ENCODE measurements around the gene KBTBD4. TPM values are rescaled to one million over a fixed set of nuclear protein-coding genes. Genes with fewer than 3 reads are reported as not detected.
"Not testable (repeated sequence)": the region's sequence is repeated elsewhere in the genome, so short reads cannot be mapped to it uniquely, and the experiment has no call there.

Gene KBTBD4
- total and polyA plus RNA-seq, 11 donors, result 5.0 to 23.7 (median 15.0) TPM

- H3K9me3 ChIP-seq, result no peaks in the 10 kb centered on the region
- TF ChIP-seq, protein P1, sequence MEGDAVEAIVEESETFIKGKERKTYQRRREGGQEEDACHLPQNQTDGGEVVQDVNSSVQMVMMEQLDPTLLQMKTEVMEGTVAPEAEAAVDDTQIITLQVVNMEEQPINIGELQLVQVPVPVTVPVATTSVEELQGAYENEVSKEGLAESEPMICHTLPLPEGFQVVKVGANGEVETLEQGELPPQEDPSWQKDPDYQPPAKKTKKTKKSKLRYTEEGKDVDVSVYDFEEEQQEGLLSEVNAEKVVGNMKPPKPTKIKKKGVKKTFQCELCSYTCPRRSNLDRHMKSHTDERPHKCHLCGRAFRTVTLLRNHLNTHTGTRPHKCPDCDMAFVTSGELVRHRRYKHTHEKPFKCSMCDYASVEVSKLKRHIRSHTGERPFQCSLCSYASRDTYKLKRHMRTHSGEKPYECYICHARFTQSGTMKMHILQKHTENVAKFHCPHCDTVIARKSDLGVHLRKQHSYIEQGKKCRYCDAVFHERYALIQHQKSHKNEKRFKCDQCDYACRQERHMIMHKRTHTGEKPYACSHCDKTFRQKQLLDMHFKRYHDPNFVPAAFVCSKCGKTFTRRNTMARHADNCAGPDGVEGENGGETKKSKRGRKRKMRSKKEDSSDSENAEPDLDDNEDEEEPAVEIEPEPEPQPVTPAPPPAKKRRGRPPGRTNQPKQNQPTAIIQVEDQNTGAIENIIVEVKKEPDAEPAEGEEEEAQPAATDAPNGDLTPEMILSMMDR (IDR thresholded peaks at IDR 0.05), result peak in 7 of 12 donors; percentile 14 to 37 (median 22)
- no peak for TF ChIP-seq POLR2A (IDR thresholded peaks at IDR 0.05)
- ATAC-seq (no peak), DNase-seq (no peak)
- H3K4me3 ChIP-seq, result peak overlapping the region in 6 of 12 donors; percentile 84 to 98 (median 92)
- peak overlapping the region in 6 of 12 donors; percentile 5 to 95 (median 86) for H3K27ac ChIP-seq
- peaks cover 6 to 63% (median 29%) of the 10 kb centered on the region in 12 donors for H3K4me1 ChIP-seq
- intact Hi-C loops (cut with DNase I), result loop anchor here in 6 of 10 donors (5.0 to 10.0 kb wide), 7 partner anchors 34 to 84 kb away; no protein-coding TSS in a partner anchor
- H3K36me3 ChIP-seq, result peaks cover 0 to 9% (median 0%) of the 10 kb centered on the region in 9 donors
- no peaks in the 10 kb centered on the region for H3K27me3 ChIP-seq
Measured at GRCh38 chr11:47551086-47551485, 27.7 kb downstream of the KBTBD4 start.

- WGBS, 4 donors, result 80 to 89% (median 86%) methylated on average over 10 of the region's 10 CpGs
- intact Hi-C loops (cut with DNase I), result loop anchor here in 6 of 10 donors (5.0 to 10.0 kb wide), 7 partner anchors 33 to 83 kb away; no protein-coding TSS in a partner anchor
- Histone ChIP-seq H3K4me1 (peaks cover 6 to 63% (median 29%) of the 10 kb centered on the region in 12 donors), H3K27ac (peak overlapping the region in 5 of 12 donors; percentile 5 to 95 (median 86)), H3K27me3 (no peaks in the 10 kb centered on the region), H3K36me3 (peaks cover 0 to 9% (median 0%) of the 10 kb centered on the region in 9 donors), H3K4me3 (peak overlapping the region in 1 of 12 donors; percentile 86), H3K9me3 (no peaks in the 10 kb centered on the region)
- TF ChIP-seq, protein P1 (IDR thresholded peaks at IDR 0.05), result no peak
- TF ChIP-seq POLR2A (IDR thresholded peaks at IDR 0.05), result no peak
- ATAC-seq (no peak), DNase-seq (no peak)
Measured at GRCh38 chr11:47550288-47551047, 28.3 kb downstream of the KBTBD4 start.

DNA sequence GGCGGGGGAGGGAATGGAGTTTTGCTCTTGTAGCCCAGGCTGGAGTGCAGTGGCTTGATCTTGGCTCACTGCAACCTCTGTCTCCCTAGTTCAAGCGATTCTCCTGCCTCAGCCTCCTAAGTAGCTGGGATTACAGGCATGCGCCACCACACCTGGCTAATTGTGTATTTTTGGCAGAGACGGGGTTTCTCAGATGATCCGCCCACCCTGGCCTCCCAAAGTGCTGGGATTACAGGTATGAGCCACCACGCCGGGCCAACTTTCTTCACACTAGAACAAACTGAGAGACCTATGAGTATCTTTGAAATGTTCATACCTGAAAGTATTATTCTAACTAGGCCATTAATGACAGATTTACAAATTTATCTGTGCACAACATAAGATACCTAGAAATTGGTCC, 32.5 kb downstream of the KBTBD4 start:
- not testable (repeated sequence) for DNase-seq, H3K27me3 ChIP-seq, H3K4me3 ChIP-seq, H3K27ac ChIP-seq, H3K36me3 ChIP-seq, ATAC-seq, H3K9me3 ChIP-seq
- intact Hi-C loops (cut with DNase I), result loop anchor here in 2 of 10 donors (10.0 kb wide), 2 partner anchors 51 to 61 kb away; no protein-coding TSS in a partner anchor
- WGBS, 4 donors, result 89 to 97% (median 93%) methylated on average over 7 of the region's 7 CpGs
- H3K4me1 ChIP-seq, result peaks cover under 1 to 66% (median 28%) of the 10 kb centered on the region in 12 donors

DNA sequence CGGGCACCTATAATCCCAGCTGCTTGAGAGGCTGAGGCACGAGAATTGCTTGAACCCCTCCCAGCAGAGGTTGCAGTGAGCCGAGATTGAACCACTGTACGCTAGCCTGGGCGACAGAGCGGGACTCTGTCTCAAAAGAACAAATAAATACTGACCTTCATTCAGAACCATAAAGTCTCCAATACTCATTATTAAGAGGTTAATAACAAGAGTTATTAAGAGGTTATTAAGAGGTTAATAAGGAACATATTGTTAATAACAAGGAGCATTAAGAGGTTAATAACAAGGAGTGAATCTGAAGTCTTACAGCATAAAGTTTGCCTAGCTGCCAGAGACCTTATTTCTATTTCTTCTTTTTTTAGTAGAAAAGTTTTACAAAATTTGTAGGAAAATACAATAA, 33.5 kb downstream of the KBTBD4 start:
- WGBS, 4 donors, result 96 to 99% (median 97%) methylated on average over 6 of the region's 6 CpGs
- DNase-seq, result no peak
- Histone ChIP-seq H3K4me1 (peaks cover 0 to 66% (median 24%) of the 10 kb centered on the region in 12 donors), H3K4me3 (no peak overlapping the region), H3K27me3 (no peaks in the 10 kb centered on the region), H3K9me3 (no peaks in the 10 kb centered on the region), H3K27ac (no peak overlapping the region), H3K36me3 (peaks cover 0 to 6% (median 0%) of the 10 kb centered on the region in 9 donors)
- intact Hi-C loops (cut with DNase I), result loop anchor here in 2 of 10 donors (10.0 kb wide), 2 partner anchors 50 to 60 kb away; no protein-coding TSS in a partner anchor
- ATAC-seq, result no peak
- TF ChIP-seq, protein P1 (IDR thresholded peaks at IDR 0.05), result no peak
- TF ChIP-seq POLR2A (IDR thresholded peaks at IDR 0.05), result no peak

All from heart left ventricle (tissue), 16 donors.